ENCODE results near the gene PARP1.

PARP1 gene

DNA sequence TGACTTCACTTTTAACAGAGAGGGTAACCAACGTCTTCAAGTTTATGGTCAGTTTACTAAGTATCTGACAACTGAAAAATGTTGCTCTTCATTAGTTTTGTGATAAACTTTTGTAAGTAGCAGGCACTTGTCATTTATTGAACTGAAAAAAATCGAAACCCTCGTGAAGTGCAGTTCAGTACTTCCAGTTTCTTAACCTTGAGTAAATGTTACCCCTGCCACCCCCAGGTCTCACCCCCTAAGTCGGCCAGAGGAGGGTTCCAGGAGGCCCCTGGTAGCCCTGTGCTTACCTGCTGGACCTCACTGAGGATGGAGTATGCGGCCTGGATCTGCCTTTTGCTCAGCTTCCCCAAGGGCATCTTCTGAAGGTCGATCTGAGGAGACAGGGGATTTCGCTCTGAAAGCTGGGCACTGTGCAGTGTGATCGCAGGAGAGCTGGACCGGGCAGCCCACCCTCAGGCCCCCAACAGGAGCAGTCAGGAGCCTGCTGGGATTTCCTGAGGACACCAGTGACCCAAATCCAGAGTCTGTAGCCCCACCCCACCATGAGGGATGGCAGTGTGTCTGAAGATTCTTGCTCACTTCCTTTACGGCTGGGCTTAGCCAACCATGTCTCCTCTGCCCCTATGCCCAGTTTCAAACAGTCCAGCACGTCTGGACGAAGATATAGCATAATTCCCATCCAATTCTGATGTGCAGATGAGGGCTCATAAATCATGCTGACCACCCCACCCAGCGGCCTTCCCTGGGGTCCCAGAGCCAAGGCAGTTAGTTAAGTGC is 37.6 kb downstream of the PARP1 start:
- Histone ChIP-seq H3K23ac (ENCODE audit: low read length) (no peak overlapping the region), H3K4me2 (ENCODE audit: low read length) (no peak overlapping the region), H3K18ac (ENCODE audit: low read length) (no peak overlapping the region), H2AK5ac (ENCODE audit: low read length) (no peak overlapping the region), H3K27ac (ENCODE audit: low read depth, low read length) (no peak overlapping the region), H3K4me1 (ENCODE audit: control insufficient read depth, low read depth, low read length) (no peaks in the 10 kb centered on the region), H3K9ac (ENCODE audit: low read length) (no peak overlapping the region), H3K56ac (ENCODE audit: low read length) (no peak overlapping the region), H3K4ac (ENCODE audit: low read depth, low read length) (no peak overlapping the region), H3K79me1 (ENCODE audit: low read length) (peaks cover 4% of the 10 kb centered on the region), H2BK120ac (ENCODE audit: low read depth, low read length) (no peak overlapping the region), H3K27me3 (ENCODE audit: insufficient read depth, low read length, poor library complexity) (no peaks in the 10 kb centered on the region), H3K36me3 (ENCODE audit: control insufficient read depth, insufficient read depth, low read length) (peaks cover 37% of the 10 kb centered on the region), H3K4me3 (ENCODE audit: low read length) (no peak overlapping the region), H2BK15ac (replicated peaks; ENCODE audit: low read depth) (no peak overlapping the region), H3K79me2 (ENCODE audit: control insufficient read depth, insufficient read depth, low read length) (peaks cover 3% of the 10 kb centered on the region), H4K5ac (ENCODE audit: low read length) (no peak overlapping the region), H4K8ac (ENCODE audit: low read depth, low read length) (no peak overlapping the region), H2BK5ac (ENCODE audit: low read length) (no peak overlapping the region)
- WGBS (ENCODE audit: extremely low coverage, insufficient coverage, low lambda C conversion rate) = no CpG with 5 or more reads among the region's 13 CpGs
- DNase-seq = no peak

DNA sequence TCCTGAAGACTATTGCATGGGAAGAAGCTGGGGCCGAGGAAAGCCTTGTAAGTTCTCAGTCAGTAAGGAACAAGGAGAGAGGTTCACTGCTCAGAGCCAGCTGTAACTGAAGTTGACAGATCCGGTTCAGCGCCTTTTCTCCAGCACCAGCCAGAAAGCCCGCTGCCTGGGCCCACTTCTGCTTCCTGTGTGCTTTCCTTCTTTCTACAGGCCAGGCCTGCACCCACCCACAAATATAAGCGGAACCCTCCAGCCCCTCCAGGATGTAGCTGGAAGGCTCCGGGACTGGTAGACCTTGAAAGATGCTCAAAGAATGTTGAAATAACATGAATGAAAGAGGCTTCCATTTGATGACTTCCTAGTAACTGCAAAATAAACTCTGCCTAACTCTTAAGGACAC is 38.8 kb downstream of the PARP1 start:
- Histone ChIP-seq H2BK5ac (ENCODE audit: low read length) (no peak overlapping the region), H3K4me1 (ENCODE audit: control insufficient read depth, low read depth, low read length) (no peaks in the 10 kb centered on the region), H3K27ac (ENCODE audit: low read depth, low read length) (no peak overlapping the region), H3K79me2 (ENCODE audit: control insufficient read depth, insufficient read depth, low read length) (peaks cover 3% of the 10 kb centered on the region), H4K5ac (ENCODE audit: low read length) (no peak overlapping the region), H3K23ac (ENCODE audit: low read length) (no peak overlapping the region), H3K4ac (ENCODE audit: low read depth, low read length) (no peak overlapping the region), H3K56ac (ENCODE audit: low read length) (no peak overlapping the region), H3K4me3 (ENCODE audit: low read length) (no peak overlapping the region), H2AK5ac (ENCODE audit: low read length) (no peak overlapping the region), H4K8ac (ENCODE audit: low read depth, low read length) (no peak overlapping the region), H3K9ac (ENCODE audit: low read length) (no peak overlapping the region), H3K27me3 (ENCODE audit: insufficient read depth, low read length, poor library complexity) (no peaks in the 10 kb centered on the region), H3K36me3 (ENCODE audit: control insufficient read depth, insufficient read depth, low read length) (peaks cover 32% of the 10 kb centered on the region), H3K4me2 (ENCODE audit: low read length) (no peak overlapping the region), H2BK15ac (replicated peaks; ENCODE audit: low read depth) (no peak overlapping the region), H2BK120ac (ENCODE audit: low read depth, low read length) (no peak overlapping the region), H3K79me1 (ENCODE audit: low read length) (peaks cover 4% of the 10 kb centered on the region), H3K18ac (ENCODE audit: low read length) (no peak overlapping the region)
- WGBS (ENCODE audit: extremely low coverage, insufficient coverage, low lambda C conversion rate) = no CpG with 5 or more reads among the region's 6 CpGs
- DNase-seq = no peak

DNA sequence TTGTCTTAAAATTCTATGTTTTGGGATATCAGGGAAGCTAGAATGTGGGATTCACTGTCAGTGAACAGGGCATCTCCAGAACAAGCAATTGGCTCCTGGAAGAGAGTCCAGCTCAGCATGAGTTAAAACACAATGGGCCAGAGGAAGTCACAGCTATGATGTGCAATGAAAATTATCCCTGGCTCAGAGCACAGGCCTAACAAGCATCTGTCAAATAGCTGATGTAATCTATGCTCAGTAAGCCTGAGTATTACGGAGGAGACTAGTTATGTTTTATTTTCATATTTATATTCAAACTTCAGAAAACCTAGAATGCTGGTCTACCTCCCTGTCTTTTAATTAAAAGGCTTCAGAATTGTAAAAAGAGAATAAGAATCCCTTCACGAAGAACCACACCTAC is 41.6 kb downstream of the PARP1 start:
- H2BK15ac ChIP-seq (replicated peaks; ENCODE audit: low read depth) = no peak overlapping the region
- H3K23ac ChIP-seq (ENCODE audit: low read length) = no peak overlapping the region
- no peak overlapping the region for H3K18ac ChIP-seq (ENCODE audit: low read length)
- H2BK120ac ChIP-seq (ENCODE audit: low read depth, low read length) = no peak overlapping the region
- H3K27ac ChIP-seq (ENCODE audit: low read depth, low read length) = no peak overlapping the region
- H3K56ac ChIP-seq (ENCODE audit: low read length) = no peak overlapping the region
- H2BK5ac ChIP-seq (ENCODE audit: low read length) = no peak overlapping the region
- DNase-seq = no peak
- no peak overlapping the region for H3K4me2 ChIP-seq (ENCODE audit: low read length)
- H3K4ac ChIP-seq (ENCODE audit: low read depth, low read length) = no peak overlapping the region
- H3K27me3 ChIP-seq (ENCODE audit: insufficient read depth, low read length, poor library complexity) = no peaks in the 10 kb centered on the region
- H3K79me1 ChIP-seq (ENCODE audit: low read length) = no peaks in the 10 kb centered on the region
- WGBS (ENCODE audit: extremely low coverage, insufficient coverage, low lambda C conversion rate) = no CpG with 5 or more reads among the region's 2 CpGs
- H4K8ac ChIP-seq (ENCODE audit: low read depth, low read length) = no peak overlapping the region
- no peak overlapping the region for H3K4me3 ChIP-seq (ENCODE audit: low read length)
- no peak overlapping the region for H4K5ac ChIP-seq (ENCODE audit: low read length)
- no peak overlapping the region for H2AK5ac ChIP-seq (ENCODE audit: low read length)
- H3K9ac ChIP-seq (ENCODE audit: low read length) = no peak overlapping the region
- peaks cover 38% of the 10 kb centered on the region for H3K36me3 ChIP-seq (ENCODE audit: control insufficient read depth, insufficient read depth, low read length)
- H3K4me1 ChIP-seq (ENCODE audit: control insufficient read depth, low read depth, low read length) = no peaks in the 10 kb centered on the region
- H3K79me2 ChIP-seq (ENCODE audit: control insufficient read depth, insufficient read depth, low read length) = no peaks in the 10 kb centered on the region

DNA sequence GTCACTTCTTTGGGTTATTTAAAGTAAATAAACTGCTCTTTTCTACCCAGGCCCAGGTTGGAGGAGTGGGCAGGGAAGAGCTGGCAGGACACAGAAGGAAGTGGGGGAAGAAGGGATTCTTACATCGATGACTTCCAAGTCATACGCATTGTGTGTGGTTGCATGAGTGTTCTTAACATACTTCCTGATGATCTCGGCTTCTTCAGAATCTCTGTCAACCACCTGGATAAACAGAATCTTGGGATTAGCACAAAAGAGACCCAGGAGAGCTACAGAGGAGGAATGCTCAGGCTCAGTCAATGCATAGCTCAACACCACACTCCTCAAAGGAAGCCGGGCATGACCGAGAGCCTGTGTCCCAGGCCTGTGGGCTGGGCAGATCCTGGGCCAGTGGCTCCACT is 42.1 kb downstream of the PARP1 start:
- H3K79me1 ChIP-seq (ENCODE audit: low read length) = no peaks in the 10 kb centered on the region
- no peak overlapping the region for H3K27ac ChIP-seq (ENCODE audit: low read depth, low read length)
- DNase-seq = no peak
- no peaks in the 10 kb centered on the region for H3K4me1 ChIP-seq (ENCODE audit: control insufficient read depth, low read depth, low read length)
- no peaks in the 10 kb centered on the region for H3K27me3 ChIP-seq (ENCODE audit: insufficient read depth, low read length, poor library complexity)
- no peaks in the 10 kb centered on the region for H3K79me2 ChIP-seq (ENCODE audit: control insufficient read depth, insufficient read depth, low read length)
- no peak overlapping the region for H3K56ac ChIP-seq (ENCODE audit: low read length)
- no peak overlapping the region for H3K23ac ChIP-seq (ENCODE audit: low read length)
- H2BK15ac ChIP-seq (replicated peaks; ENCODE audit: low read depth) = no peak overlapping the region
- H3K4me3 ChIP-seq (ENCODE audit: low read length) = no peak overlapping the region
- no peak overlapping the region for H2BK120ac ChIP-seq (ENCODE audit: low read depth, low read length)
- WGBS (ENCODE audit: extremely low coverage, insufficient coverage, low lambda C conversion rate) = no CpG with 5 or more reads among the region's 5 CpGs
- H3K4ac ChIP-seq (ENCODE audit: low read depth, low read length) = no peak overlapping the region
- H2AK5ac ChIP-seq (ENCODE audit: low read length) = no peak overlapping the region
- H4K5ac ChIP-seq (ENCODE audit: low read length) = no peak overlapping the region
- no peak overlapping the region for H3K9ac ChIP-seq (ENCODE audit: low read length)
- peaks cover 36% of the 10 kb centered on the region for H3K36me3 ChIP-seq (ENCODE audit: control insufficient read depth, insufficient read depth, low read length)
- H3K4me2 ChIP-seq (ENCODE audit: low read length) = no peak overlapping the region
- H2BK5ac ChIP-seq (ENCODE audit: low read length) = no peak overlapping the region
- H3K18ac ChIP-seq (ENCODE audit: low read length) = no peak overlapping the region
- no peak overlapping the region for H4K8ac ChIP-seq (ENCODE audit: low read depth, low read length)

DNA sequence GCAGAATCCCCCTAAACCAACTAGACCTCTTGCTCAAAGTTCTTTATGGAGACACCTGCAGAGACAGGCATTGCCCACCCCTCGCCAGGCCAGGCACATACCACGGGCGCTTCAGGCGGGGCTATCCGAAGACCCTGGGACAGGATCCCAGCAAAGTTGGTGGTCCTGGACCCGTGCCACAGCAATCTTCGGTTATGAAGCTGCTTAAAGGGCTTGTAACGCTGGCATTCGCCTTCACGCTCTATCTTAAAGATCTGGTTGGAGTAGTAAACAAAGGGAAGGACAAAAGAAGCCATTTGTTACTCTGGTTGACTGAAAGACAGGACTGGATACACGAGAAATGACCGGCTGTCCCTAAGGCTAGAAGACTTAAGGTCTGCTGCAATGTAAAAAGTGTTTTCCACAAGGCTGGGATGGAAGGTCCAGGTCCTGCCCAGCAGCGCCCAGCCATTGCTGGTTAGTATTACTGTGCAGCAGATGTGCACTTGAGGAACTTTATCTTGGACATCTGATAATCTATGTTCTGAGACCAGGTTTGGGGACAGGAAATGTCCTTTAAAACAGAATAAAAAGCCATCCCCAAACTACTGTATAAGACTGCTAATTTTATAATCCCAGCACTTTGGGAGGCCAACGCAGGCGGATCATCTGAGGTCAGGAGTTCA is 42.9 kb downstream of the PARP1 start:
- H2BK5ac ChIP-seq (ENCODE audit: low read length) = no peak overlapping the region
- no peak overlapping the region for H3K23ac ChIP-seq (ENCODE audit: low read length)
- H3K4me1 ChIP-seq (ENCODE audit: control insufficient read depth, low read depth, low read length) = no peaks in the 10 kb centered on the region
- no peak for DNase-seq
- H3K4me3 ChIP-seq (ENCODE audit: low read length) = no peak overlapping the region
- H3K18ac ChIP-seq (ENCODE audit: low read length) = no peak overlapping the region
- H3K56ac ChIP-seq (ENCODE audit: low read length) = no peak overlapping the region
- H3K79me2 ChIP-seq (ENCODE audit: control insufficient read depth, insufficient read depth, low read length) = no peaks in the 10 kb centered on the region
- H3K4ac ChIP-seq (ENCODE audit: low read depth, low read length) = no peak overlapping the region
- H3K36me3 ChIP-seq (ENCODE audit: control insufficient read depth, insufficient read depth, low read length) = peaks cover 35% of the 10 kb centered on the region
- H4K8ac ChIP-seq (ENCODE audit: low read depth, low read length) = no peak overlapping the region
- no peak overlapping the region for H3K9ac ChIP-seq (ENCODE audit: low read length)
- no peak overlapping the region for H3K4me2 ChIP-seq (ENCODE audit: low read length)
- no peaks in the 10 kb centered on the region for H3K27me3 ChIP-seq (ENCODE audit: insufficient read depth, low read length, poor library complexity)
- no CpG with 5 or more reads among the region's 15 CpGs for WGBS (ENCODE audit: extremely low coverage, insufficient coverage, low lambda C conversion rate)
- H3K79me1 ChIP-seq (ENCODE audit: low read length) = no peaks in the 10 kb centered on the region
- no peak overlapping the region for H2BK15ac ChIP-seq (replicated peaks; ENCODE audit: low read depth)
- no peak overlapping the region for H2AK5ac ChIP-seq (ENCODE audit: low read length)
- H3K27ac ChIP-seq (ENCODE audit: low read depth, low read length) = no peak overlapping the region
- no peak overlapping the region for H4K5ac ChIP-seq (ENCODE audit: low read length)
- no peak overlapping the region for H2BK120ac ChIP-seq (ENCODE audit: low read depth, low read length)

All from mesendoderm (in vitro differentiated cells).